Liver (tissue), 9 donors: ENCODE measurements around the gene FANCE. TPM values are rescaled to one million over a fixed set of nuclear protein-coding genes. Genes with fewer than 3 reads are reported as not detected.

Experiments used
- DNase-seq: peaks from one replicate; pipeline ENCODE4 v3.0.0-alpha.2; 2017; ENCODE audit warnings: low spot score
- H3K27ac ChIP-seq, 2 donors: one replicate each; pipeline ENCODE4 v1.7.0; 2013; ENCODE audit warnings: inconsistent platforms in 2 of 2, low read length in 2 of 2, control low read depth in 1 of 2, low read depth in 1 of 2, mild to moderate bottlenecking in 1 of 2
- H3K27me3 ChIP-seq, 4 donors: one replicate each; pipeline versions ENCODE4 v1.6.1 to v1.7.0; 2013; ENCODE audit warnings: low read length in 3 of 4, inconsistent platforms in 1 of 4, mild to moderate bottlenecking in 1 of 4, moderate library complexity in 1 of 4; ENCODE audit not compliant: control insufficient read depth in 4 of 4, insufficient read depth in 4 of 4
- H3K36me3 ChIP-seq, 4 donors: one replicate each; pipeline versions ENCODE4 v1.6.1 to v1.7.0; 2013; ENCODE audit warnings: low read length in 3 of 4, mild to moderate bottlenecking in 3 of 4, low read depth in 1 of 4, moderate library complexity in 1 of 4; ENCODE audit not compliant: control insufficient read depth in 4 of 4, insufficient read depth in 3 of 4
- H3K4me1 ChIP-seq, 4 donors: one replicate each; pipeline versions ENCODE4 v1.6.1 to v1.7.0; 2013; ENCODE audit warnings: low read length in 3 of 4, mild to moderate bottlenecking in 3 of 4, moderate library complexity in 1 of 4; ENCODE audit not compliant: control insufficient read depth in 4 of 4, insufficient read depth in 4 of 4
- H3K4me3 ChIP-seq, 3 donors: one replicate each; pipeline versions ENCODE4 v1.6.1 to v1.7.0; 2013; ENCODE audit warnings: low read length in 3 of 3, control low read depth in 1 of 3, low read depth in 1 of 3, mild to moderate bottlenecking in 1 of 3
- H3K9ac ChIP-seq, 2 donors: one replicate each; pipeline ENCODE4 v1.7.0; 2013; ENCODE audit warnings: low read length in 2 of 2, mild to moderate bottlenecking in 2 of 2, moderate library complexity in 2 of 2, control low read depth in 1 of 2, low read depth in 1 of 2
- H3K9me3 ChIP-seq, 4 donors: one replicate each; pipeline versions ENCODE4 v1.6.1 to v1.7.0; 2013; ENCODE audit warnings: low read length in 3 of 4; ENCODE audit not compliant: control insufficient read depth in 4 of 4
- EGR1 ChIP-seq, 2 donors: IDR thresholded peaks; 2 replicates each; pipeline ENCODE4 v1.6.1; 2016 to 2018; ENCODE audit warnings: antibody characterized with exemption in 2 of 2, low read depth in 2 of 2
- FOXA1 ChIP-seq: IDR thresholded peaks from 2 replicates; pipeline ENCODE4 v1.6.1; 2016; ENCODE audit warnings: antibody characterized with exemption
- FOXA2 ChIP-seq: IDR thresholded peaks from 2 replicates; pipeline ENCODE4 v1.6.1; 2016; ENCODE audit warnings: antibody characterized with exemption
- GABPA ChIP-seq, 2 donors: IDR thresholded peaks in 1 of 2; conservative IDR thresholded peaks in 1 of 2; 2 replicates each; pipeline ENCODE4 v1.6.1; 2016; ENCODE audit warnings: antibody characterized with exemption in 2 of 2, mild to moderate bottlenecking in 1 of 2, moderate library complexity in 1 of 2
- HNF4A ChIP-seq, 2 donors: conservative IDR thresholded peaks; 2 replicates each; pipeline ENCODE4 v1.6.1; 2016; ENCODE audit warnings: antibody characterized with exemption in 2 of 2, mild to moderate bottlenecking in 2 of 2
- JUND ChIP-seq, 2 donors: IDR thresholded peaks; 2 replicates each; pipeline ENCODE4 v1.6.1; 2016; ENCODE audit warnings: antibody characterized with exemption in 2 of 2
- NR2F2 ChIP-seq: IDR thresholded peaks from 2 replicates; pipeline ENCODE4 v1.6.1; 2016; ENCODE audit warnings: antibody characterized with exemption
- RAD21 ChIP-seq, 2 donors: IDR thresholded peaks; 2 replicates each; pipeline ENCODE4 v1.6.1; 2016; ENCODE audit warnings: antibody characterized with exemption in 2 of 2, mild to moderate bottlenecking in 2 of 2
- RXRA ChIP-seq, 2 donors: IDR thresholded peaks; 2 replicates each; pipeline ENCODE4 v1.6.1; 2017 to 2018; ENCODE audit warnings: antibody characterized with exemption in 2 of 2, mild to moderate bottlenecking in 1 of 2
- SP1 ChIP-seq: IDR thresholded peaks from 2 replicates; pipeline ENCODE4 v1.6.1; 2018; ENCODE audit warnings: antibody characterized with exemption, mild to moderate bottlenecking
- TAF1 ChIP-seq: conservative IDR thresholded peaks from 2 replicates; pipeline ENCODE4 v1.6.1; 2016; ENCODE audit warnings: antibody characterized with exemption, mild to moderate bottlenecking
- YY1 ChIP-seq: IDR thresholded peaks from 2 replicates; pipeline ENCODE4 v1.6.1; 2016; ENCODE audit warnings: antibody characterized with exemption, mild to moderate bottlenecking
- WGBS: extraction: QIAGEN DNeasy Blood & Tissue Kit; methylation state at CpG from one replicate; pipeline ENCODE4 v1.1.7; 2013; 5-methylcytosine and 5-hydroxymethylcytosine counted together
- polyA plus RNA-seq, 2 donors: library from polyadenylated mRNA; stranded (reverse) in 1 of 2; unstranded in 1 of 2; fragments of 200-250 nt in 1 of 2; fragments of >200 nt in 1 of 2; fragmentation: Nextera tagmentation in 1 of 2; extraction: Ambion mirVana in 1 of 2; gene quantifications; one replicate each; pipeline versions ENCODE4 v1.2.1 to v1.2.3, GENCODE V29; 2013 to 2015
- total RNA-seq, 2 donors: library from RNA; depleted of rRNA; stranded (reverse); fragments of >200 nt; gene quantifications; one replicate each; pipeline ENCODE4 v1.2.3, GENCODE V29; 2014
- TF ChIP-seq, protein P1 (sequence below): IDR thresholded peaks from 2 replicates; pipeline ENCODE4 v1.6.1; 2016; ENCODE audit warnings: antibody characterized with exemption
- TF ChIP-seq, protein P2 (sequence below): IDR thresholded peaks from 2 replicates; pipeline ENCODE4 v1.6.1; 2016; ENCODE audit warnings: antibody characterized with exemption, mild to moderate bottlenecking
- TF ChIP-seq, protein P3 (sequence below): IDR thresholded peaks from 2 replicates; pipeline ENCODE4 v1.6.1; 2016; ENCODE audit warnings: antibody characterized with exemption
- donor health status: healthy.
- donor health status: healthy.
- donor health status: healthy.
- donor health status: healthy.
- donor health status: healthy.

FANCE gene
- total and polyA plus RNA-seq, 4 donors, result 0.11 to 4.2 (median 0.79) TPM

DNA sequence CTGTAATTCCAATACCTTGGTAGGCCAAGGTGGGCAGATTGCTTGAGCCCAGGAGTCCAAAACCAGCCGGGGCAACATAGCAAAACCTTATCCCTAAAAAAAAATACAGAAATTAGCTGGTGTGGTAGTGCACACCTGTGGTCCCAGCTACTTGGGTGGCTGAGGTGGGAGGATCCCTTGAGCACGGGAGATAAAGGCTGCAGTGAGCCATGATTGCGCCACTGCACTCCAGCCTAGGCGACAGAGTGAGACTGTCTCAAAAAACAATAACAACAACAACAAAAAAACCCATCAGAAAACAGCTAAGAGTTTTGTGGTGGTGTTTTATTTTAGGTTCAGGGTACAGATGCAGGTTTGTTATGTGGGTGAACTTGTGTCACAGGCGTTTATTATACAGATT lies 42.9 kb upstream of the FANCE start:
- peaks cover 0 to 12% (median 3%) of the 10 kb centered on the region in 4 donors for H3K36me3 ChIP-seq
- no peaks in the 10 kb centered on the region for H3K27me3 ChIP-seq
- no peak for DNase-seq
- WGBS, result 93% methylated on average over 5 of the region's 5 CpGs
- H3K4me1 ChIP-seq, result peaks cover 0 to 4% (median under 1%) of the 10 kb centered on the region in 4 donors
- H3K9ac ChIP-seq, result no peak overlapping the region
- H3K4me3 ChIP-seq, result no peak overlapping the region
- H3K9me3 ChIP-seq, result no peaks in the 10 kb centered on the region
- TF ChIP-seq HNF4A (conservative IDR thresholded peaks at IDR 0.05), result no peak
- no peak for TF ChIP-seq YY1
- no peak for TF ChIP-seq FOXA2
- no peak for TF ChIP-seq RAD21 (IDR thresholded peaks at IDR 0.05)
- TF ChIP-seq, protein P1, sequence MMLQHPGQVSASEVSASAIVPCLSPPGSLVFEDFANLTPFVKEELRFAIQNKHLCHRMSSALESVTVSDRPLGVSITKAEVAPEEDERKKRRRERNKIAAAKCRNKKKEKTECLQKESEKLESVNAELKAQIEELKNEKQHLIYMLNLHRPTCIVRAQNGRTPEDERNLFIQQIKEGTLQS, result no peak
- no peak for TF ChIP-seq JUND (IDR thresholded peaks at IDR 0.05)
- no peak for TF ChIP-seq GABPA (IDR thresholded peaks at IDR 0.05 in 1 of 2, conservative IDR thresholded peaks at IDR 0.05 in 1 of 2)
- TF ChIP-seq EGR1 (IDR thresholded peaks at IDR 0.05; ENCODE audit: low read depth in 2 of 2), result no peak
- TF ChIP-seq NR2F2, result no peak
- TF ChIP-seq FOXA1, result no peak
- TF ChIP-seq, protein P2, sequence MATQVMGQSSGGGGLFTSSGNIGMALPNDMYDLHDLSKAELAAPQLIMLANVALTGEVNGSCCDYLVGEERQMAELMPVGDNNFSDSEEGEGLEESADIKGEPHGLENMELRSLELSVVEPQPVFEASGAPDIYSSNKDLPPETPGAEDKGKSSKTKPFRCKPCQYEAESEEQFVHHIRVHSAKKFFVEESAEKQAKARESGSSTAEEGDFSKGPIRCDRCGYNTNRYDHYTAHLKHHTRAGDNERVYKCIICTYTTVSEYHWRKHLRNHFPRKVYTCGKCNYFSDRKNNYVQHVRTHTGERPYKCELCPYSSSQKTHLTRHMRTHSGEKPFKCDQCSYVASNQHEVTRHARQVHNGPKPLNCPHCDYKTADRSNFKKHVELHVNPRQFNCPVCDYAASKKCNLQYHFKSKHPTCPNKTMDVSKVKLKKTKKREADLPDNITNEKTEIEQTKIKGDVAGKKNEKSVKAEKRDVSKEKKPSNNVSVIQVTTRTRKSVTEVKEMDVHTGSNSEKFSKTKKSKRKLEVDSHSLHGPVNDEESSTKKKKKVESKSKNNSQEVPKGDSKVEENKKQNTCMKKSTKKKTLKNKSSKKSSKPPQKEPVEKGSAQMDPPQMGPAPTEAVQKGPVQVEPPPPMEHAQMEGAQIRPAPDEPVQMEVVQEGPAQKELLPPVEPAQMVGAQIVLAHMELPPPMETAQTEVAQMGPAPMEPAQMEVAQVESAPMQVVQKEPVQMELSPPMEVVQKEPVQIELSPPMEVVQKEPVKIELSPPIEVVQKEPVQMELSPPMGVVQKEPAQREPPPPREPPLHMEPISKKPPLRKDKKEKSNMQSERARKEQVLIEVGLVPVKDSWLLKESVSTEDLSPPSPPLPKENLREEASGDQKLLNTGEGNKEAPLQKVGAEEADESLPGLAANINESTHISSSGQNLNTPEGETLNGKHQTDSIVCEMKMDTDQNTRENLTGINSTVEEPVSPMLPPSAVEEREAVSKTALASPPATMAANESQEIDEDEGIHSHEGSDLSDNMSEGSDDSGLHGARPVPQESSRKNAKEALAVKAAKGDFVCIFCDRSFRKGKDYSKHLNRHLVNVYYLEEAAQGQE, result no peak
- no peak overlapping the region for H3K27ac ChIP-seq

DNA sequence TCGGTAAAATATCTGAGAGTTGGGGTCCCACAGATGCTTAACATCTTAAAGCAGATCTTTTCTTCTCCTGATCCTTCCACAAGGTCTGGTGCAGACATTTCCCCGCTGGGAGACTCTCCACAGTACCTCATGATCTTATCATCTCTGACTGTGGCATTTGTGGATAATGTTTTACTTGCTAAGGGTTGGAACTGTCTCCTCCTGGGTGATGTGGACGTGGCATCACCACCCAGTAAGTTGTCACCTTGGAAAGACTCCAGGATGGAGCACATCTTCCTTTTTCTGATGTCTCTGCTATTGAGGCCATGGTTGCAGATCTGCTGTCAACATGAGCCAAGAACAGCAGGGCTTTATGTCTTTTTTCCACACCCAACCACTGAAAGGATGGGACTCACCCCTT lies 42.0 kb upstream of the FANCE start:
- Histone ChIP-seq H3K9ac (no peak overlapping the region), H3K36me3 (peaks cover 0 to 12% (median 3%) of the 10 kb centered on the region in 4 donors), H3K27me3 (no peaks in the 10 kb centered on the region), H3K4me3 (no peak overlapping the region), H3K4me1 (peaks cover 3 to 10% (median 8%) of the 10 kb centered on the region in 4 donors), H3K9me3 (no peaks in the 10 kb centered on the region), H3K27ac (no peak overlapping the region)
- no peak for DNase-seq
- 77% methylated on average over 3 of the region's 3 CpGs for WGBS
- TF ChIP-seq, protein P1, result no peak
- TF ChIP-seq FOXA1, result no peak
- TF ChIP-seq TAF1, result no peak
- TF ChIP-seq RXRA (IDR thresholded peaks at IDR 0.05), result no peak
- no peak for TF ChIP-seq NR2F2
- TF ChIP-seq SP1, result no peak
- TF ChIP-seq RAD21 (IDR thresholded peaks at IDR 0.05), result no peak
- TF ChIP-seq, protein P2, result no peak
- TF ChIP-seq, protein P3, sequence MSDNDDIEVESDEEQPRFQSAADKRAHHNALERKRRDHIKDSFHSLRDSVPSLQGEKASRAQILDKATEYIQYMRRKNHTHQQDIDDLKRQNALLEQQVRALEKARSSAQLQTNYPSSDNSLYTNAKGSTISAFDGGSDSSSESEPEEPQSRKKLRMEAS, result no peak
